ENCODE measurements around the gene MACIR.
"Not testable (repeated sequence)": the region's sequence is repeated elsewhere in the genome, so short reads cannot be mapped to it uniquely, and the experiment has no call there.

Gene MACIR, protein sequence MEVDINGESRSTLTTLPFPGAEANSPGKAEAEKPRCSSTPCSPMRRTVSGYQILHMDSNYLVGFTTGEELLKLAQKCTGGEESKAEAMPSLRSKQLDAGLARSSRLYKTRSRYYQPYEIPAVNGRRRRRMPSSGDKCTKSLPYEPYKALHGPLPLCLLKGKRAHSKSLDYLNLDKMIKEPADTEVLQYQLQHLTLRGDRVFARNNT

GRCh38 chr5:103258368-103258956, at the start of gene MACIR:
TSS of gene MACIR (plus strand) at chr5:103258763. CDS start at chr5:103275920, 17,157 bp downstream.
- DNase-seq = peak; percentile 90

DNA sequence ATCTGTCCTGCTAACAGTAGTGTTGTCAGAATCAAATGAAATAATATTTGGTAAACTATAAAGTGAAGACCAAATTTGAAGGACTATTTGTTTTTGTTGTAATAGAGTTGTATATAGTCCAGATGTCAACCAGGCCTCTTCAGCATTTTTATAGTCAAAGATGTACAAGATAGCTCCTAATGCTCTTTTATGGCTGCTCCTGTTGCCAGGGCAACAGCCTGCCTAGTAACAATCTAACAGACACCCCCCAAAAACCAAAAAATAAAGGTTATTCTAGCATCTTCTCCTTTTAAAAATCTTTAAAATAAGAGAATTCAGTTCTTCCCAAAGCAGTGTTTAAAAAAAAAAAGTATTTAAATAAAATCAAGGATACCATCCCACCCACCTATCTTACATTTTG, 49.5 kb upstream of the MACIR start:
- no peak for DNase-seq

GRCh38 chr5:103210952-103211351, 47.6 kb upstream of the MACIR start:
- DNase-seq = no peak

DNA sequence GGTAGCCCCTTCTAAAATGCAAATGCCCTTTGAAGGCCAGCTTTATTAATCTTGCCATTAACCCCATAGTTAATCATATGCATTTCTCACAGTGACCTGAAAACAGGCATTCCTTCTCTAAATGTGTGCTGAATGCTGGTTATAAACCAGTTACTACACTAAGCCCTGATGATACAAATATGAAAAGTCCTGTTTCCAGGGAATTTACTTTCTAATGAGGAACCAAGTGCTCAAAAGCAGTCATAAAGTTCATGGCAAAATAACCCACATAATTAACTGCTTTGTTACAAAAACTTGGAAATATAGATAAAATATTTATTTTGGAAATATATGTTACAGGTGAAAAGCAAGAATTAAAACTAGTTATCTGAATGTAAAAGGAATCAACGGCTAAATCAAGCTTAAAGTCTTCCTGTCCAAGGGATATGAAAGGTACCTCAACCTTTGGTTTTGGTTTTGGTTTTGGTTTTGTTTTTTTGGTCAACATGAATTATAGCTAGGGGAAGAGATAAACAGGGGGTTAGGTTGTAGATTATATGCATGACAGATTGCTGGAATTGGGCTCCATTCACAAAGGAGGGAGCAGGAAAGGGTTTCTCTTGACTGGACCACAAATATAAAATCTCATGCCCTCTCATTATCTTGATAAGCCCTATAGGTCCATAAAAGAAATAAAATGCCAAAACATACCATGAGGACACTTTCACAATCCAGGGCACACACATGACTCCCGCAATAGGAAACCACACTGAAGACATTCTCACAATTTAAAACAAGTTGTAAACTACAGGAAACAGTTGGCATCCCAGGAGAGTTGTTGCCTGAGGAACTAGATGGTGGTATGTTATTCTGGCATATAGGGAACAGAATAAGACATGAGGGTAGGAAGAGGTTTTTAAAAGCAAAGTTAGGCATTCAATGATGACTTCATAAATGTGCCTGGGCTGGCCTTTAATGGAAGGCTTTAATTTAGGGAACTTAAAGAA, 46.7 kb upstream of the MACIR start:
- no peak for DNase-seq

DNA sequence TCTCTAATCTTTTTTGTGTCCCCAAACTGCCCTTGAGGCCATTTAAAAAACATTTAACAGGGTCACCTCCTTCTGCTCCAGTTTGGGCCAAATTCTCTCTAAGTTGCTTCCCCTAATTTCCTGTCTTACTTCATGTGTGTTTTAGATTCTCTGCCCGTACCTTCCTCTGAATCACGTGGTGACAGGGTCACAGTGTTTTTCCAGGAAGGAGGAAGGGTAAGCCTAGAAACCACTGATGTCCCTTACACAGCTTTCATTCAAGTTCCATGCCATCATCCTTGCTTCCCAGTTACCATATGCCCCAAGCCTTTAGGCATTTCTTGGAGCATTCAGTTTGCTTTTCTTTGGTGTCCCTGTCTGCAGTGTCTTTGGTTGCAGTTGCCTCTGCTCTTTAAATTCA, 42.4 kb upstream of the MACIR start:
- no peak for DNase-seq

- no peak for DNase-seq
These were observed 41.9 kb upstream of the MACIR start for GRCh38 chr5:103216697-103217096.

DNA sequence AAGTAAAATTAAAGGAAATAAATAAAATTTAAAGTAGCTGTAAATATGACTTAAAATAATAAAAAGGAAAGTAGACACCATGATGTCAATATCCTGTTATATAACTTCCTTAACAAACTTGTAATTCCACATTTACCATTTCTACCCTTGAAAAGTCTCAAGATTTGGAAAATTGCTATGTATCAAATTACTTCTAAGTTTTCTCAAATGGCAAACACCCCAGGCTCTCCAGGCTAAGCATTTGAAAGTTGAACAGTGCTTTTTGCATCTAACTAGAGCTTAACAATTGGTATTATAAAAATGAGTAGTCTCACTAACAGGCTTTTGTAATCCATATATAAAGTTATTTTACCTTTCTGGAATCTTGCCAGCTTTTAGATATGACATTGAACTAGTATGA, 41.5 kb upstream of the MACIR start:
- DNase-seq = no peak

DNA sequence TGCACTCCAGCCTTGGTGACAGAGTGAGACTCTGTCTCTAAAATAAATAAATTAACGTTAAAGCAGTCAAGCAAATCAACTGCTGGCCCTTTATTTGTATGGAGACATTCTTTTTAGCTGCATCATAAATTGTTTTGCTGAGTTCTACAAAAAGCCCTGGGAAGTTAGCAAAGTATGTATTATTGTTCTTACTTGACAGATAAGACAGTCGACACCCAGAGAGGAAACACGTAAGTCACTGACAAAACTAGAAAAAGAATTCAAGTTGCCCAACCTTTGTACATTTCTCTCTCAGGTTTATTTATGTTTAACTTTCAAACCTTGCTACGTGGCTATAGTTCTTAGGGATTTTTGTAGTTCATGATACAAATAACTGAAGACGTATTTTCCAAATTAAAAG, 40.4 kb upstream of the MACIR start:
- DNase-seq = no peak

DNA sequence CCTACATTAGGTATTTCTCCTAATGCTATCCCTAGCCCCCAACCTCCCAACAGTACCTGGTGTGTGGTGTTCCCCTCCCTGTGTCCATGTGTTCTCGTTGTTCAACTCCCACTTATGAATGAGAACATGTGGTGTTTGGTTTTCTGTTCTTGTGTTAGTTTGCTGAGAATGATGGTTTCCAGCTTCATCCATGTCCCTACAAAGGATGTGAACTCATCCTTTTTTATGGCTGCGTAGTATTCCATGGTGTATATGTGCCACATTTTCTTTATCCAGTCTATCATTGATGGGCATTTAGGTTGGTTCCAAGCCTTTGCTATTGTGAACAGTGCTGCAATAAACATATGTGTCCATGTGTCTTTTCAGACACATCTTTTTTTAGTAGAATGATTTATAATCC, 39.5 kb upstream of the MACIR start:
- DNase-seq = not testable (repeated sequence)

GRCh38 chr5:103223031-103223955, 35.3 kb upstream of the MACIR start:
- no peak for DNase-seq

DNA sequence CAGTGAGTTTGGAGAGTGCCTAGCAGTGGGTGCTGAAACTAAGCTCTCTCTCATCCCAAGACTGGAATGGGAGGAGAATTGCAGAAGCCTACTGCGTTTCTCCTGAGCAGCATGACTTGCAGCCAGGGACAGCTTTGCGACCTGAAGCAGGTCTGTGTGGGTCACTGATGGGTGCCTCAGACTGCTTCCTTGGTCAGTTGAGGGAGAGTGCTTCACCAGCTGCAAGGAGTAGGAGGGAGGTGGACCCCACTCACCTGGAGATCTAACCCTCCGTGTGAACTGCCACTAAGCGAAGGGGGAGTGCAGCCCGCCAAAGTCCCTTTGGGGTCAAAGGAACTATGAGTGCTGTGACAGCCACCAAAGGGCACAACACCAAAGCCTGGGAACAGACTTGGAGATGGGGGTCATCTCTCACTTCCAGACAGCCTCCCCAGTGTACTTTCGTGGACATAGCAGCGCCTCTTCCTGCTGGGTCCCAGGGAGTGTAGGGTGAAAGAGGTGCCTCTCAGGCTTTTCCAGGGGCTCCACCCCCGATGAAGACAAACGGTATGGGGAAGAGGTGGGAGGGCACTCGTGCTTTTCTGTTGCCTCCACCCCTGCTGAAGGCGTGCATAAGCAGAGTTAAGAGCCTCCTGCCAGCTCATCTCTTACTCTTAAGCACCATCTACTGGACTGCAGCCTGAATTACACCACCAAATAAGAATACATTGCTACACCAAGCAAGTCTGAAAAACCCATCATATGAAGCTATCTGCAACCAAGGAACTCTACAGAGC, 34.3 kb upstream of the MACIR start:
- DNase-seq = peak; percentile 25

GRCh38 chr5:103224894-103225246, 33.7 kb upstream of the MACIR start:
- no peak for DNase-seq

GRCh38 chr5:103228061-103228460, 30.5 kb upstream of the MACIR start:
- no peak for DNase-seq

DNA sequence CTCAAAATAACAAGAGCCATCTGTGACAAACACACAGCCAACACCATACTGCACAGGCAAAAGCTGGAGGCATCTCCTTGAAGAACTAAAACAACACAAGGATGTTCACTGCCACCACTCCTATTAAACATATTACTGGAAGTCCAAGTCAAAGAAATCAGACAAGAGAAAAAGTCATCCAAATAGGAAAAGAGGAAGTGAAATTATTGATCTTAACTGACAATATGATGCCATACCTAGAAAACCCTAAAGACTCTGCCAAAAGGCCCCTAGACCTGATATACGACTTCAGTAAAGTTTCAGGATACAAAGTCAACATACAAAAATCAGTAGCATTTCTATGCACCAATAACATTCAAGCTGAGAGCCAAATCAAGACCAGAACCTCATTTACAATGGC, 30.0 kb upstream of the MACIR start:
- no peak for DNase-seq

GRCh38 chr5:103232393-103232999, 26.1 kb upstream of the MACIR start:
- DNase-seq = no peak

- DNase-seq = no peak
These were observed 24.2 kb upstream of the MACIR start for GRCh38 chr5:103234239-103234975.

DNA sequence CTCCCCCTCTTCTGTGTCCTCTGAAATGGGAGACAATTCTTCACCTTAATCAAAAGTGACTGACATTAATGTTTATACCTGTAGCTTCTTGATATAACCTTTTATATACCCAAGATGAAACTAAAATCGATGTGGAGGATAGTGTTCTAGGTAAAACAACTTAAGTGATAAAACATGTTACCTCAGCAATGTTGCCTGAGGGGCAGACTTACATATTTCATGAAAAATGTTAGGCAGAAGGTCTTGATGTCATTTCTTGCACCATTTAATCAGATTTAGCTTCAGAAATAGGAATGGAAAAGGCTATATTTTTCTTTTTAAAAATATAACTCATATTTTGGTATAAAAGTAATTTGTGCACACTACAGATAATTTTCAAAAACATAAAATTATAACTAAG, 22.7 kb upstream of the MACIR start:
- no peak for DNase-seq

DNA sequence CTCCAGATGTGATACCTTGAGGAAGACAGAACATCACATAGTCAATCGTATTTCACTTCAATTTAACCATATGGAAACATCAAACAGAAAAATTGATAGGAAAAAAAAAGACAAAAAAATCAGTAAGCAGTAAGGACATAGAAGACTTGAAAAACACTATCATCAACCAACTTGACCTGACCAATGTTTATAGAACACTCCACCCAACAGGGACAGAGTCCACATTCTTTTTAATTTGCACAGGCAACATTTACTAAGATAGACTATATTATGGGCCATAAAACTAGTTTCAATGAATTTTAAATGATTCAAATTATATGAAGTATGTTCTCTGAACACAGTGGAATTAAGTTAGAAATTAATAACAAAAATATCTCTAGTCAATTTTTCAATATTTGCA, 20.8 kb upstream of the MACIR start:
- no peak for DNase-seq

DNA sequence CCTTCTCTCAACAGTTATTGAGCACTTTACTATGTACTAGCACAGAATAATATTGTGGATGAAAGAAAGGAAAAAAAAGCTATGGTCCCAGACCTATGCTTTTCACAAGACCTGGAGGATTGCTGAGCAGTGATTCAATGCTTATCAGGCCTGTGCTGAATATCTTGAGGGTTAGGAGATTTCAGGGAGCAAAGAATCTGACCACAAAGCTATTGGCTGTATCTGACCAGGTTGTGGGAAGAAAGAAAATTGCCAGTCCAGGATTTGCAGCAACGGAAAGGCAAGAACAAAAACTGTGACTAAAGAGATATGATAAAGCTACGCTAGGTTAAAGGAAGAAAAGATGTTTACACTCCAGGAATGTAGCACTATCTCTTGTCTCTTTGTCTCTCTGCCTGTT, 14.9 kb upstream of the MACIR start:
- no peak for DNase-seq

GRCh38 chr5:103244398-103244797, 14.2 kb upstream of the MACIR start:
- no peak for DNase-seq

DNA sequence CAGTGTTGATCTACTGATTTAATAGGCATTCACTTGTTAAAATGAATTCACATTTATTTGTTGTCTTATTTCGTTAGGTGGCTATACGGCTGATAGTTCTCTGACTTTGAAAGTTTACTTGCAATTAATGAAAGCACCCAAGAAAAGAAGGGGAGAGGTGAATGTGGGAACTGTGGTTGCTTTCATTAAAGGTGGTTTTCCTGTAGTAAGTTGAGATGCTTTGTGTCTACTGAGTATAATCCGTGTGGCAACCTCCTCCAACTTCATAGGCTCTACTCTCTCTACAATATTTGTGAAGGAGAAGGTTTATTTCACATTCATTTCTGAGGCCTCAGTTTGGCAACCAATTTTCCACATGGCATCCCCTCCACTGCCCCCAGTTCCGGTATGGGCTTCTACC, 12.8 kb upstream of the MACIR start:
- DNase-seq = no peak

Measured in NCI-H187 treated with DMSO at 0.1 percent for 48 hours (cell line).